C4-2B (cell line): ENCODE results near the gene ZC3H7A.

ENCODE experiments used
- CTCF ChIP-seq: fragments of 450-650 bp; conservative IDR thresholded peaks from 2 replicates; pipeline ENCODE4 v1.5.1; 2017; ENCODE audit warnings: mild to moderate bottlenecking
- ZFX ChIP-seq: fragments of 450-650 bp; IDR thresholded peaks from 2 replicates; pipeline ENCODE4 v1.6.1; 2017

GRCh38 chr16:11747949-11748403 is 49.1 kb downstream of the ZC3H7A start:
- TF ChIP-seq CTCF (no peak), ZFX (no peak)
